ENCODE results near the gene SRRM2. TPM values are rescaled to one million over a fixed set of nuclear protein-coding genes. Genes with fewer than 3 reads are reported as not detected.

Gene SRRM2
- total and polyA plus RNA-seq, 8 donors: 142 to 2,165 (median 655) TPM

- Histone ChIP-seq H3K4me3 (no peak overlapping the region), H3K36me3 (no peaks in the 10 kb centered on the region), H3K4me1 (no peaks in the 10 kb centered on the region), H3K27me3 (peaks cover 0 to 58% (median 0%) of the 10 kb centered on the region in 3 donors), H3K9me3 (no peaks in the 10 kb centered on the region), H3K27ac (no peak overlapping the region)
- WGBS, 5 donors: 44 to 75% (median 71%) methylated on average over 2 to 5 of the region's 5 CpGs
- peak in 1 of 2 donors; percentile 3 for DNase-seq
- no peak for TF ChIP-seq POLR2AphosphoS5 (IDR thresholded peaks at IDR 0.05)
- TF ChIP-seq POLR2A (IDR thresholded peaks at IDR 0.05): no peak
- TF ChIP-seq, protein P1, sequence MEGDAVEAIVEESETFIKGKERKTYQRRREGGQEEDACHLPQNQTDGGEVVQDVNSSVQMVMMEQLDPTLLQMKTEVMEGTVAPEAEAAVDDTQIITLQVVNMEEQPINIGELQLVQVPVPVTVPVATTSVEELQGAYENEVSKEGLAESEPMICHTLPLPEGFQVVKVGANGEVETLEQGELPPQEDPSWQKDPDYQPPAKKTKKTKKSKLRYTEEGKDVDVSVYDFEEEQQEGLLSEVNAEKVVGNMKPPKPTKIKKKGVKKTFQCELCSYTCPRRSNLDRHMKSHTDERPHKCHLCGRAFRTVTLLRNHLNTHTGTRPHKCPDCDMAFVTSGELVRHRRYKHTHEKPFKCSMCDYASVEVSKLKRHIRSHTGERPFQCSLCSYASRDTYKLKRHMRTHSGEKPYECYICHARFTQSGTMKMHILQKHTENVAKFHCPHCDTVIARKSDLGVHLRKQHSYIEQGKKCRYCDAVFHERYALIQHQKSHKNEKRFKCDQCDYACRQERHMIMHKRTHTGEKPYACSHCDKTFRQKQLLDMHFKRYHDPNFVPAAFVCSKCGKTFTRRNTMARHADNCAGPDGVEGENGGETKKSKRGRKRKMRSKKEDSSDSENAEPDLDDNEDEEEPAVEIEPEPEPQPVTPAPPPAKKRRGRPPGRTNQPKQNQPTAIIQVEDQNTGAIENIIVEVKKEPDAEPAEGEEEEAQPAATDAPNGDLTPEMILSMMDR (IDR thresholded peaks at IDR 0.05): no peak
- TF ChIP-seq EP300 (IDR thresholded peaks at IDR 0.05): no peak
- intact Hi-C loops (cut with DNase I; ENCODE audit: low total_unique reads): no loop called here
These were observed 13.8 kb upstream of the SRRM2 start for GRCh38 chr16:2738615-2739014.

DNA sequence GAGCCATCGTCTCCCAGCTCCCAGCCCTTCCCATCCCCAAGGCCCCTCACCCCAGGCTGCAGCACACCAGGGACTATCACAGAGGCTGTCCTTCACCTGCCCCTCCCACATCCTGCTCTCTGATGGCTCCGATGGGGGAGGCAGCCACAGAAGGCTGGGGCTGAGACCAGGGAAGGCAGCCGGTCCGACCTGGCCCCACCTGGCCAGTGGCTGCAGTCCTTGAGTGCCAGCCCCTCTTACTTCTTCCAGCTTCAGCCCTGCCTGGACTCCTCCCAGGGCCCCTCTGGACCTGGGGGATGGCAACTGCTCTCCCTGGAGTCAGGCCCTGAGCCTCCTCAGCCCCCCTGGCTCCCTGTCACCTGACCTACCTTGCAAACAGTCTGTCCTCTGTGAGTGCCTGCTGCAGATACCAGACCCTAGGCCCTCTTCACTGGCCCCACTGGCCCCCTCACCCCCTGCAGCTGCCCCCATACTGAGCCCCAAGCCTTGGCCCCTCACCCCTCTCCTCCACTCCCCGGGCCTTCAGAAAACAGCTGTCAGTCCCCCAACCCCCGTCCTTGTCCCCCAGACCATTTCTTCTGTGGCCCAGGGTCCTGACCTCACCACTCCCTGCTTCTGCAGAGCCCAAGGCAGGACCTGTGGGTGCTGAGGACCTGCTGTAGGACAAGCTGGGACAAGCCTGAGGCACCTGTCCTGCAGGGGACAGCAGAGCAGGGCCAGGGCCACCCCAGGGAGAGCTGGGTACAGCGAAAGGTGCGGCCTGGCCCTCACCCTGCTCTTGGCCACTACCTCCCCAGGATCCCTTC, 12.6 kb upstream of the SRRM2 start:
- DNase-seq: peak in 1 of 2 donors; percentile 6
- Histone ChIP-seq H3K27me3 (peaks cover 0 to 58% (median 0%) of the 10 kb centered on the region in 3 donors), H3K27ac (no peak overlapping the region), H3K36me3 (no peaks in the 10 kb centered on the region), H3K9me3 (no peaks in the 10 kb centered on the region), H3K4me3 (no peak overlapping the region), H3K4me1 (no peaks in the 10 kb centered on the region)
- TF ChIP-seq POLR2AphosphoS5 (IDR thresholded peaks at IDR 0.05): no peak
- TF ChIP-seq POLR2A (IDR thresholded peaks at IDR 0.05): no peak
- TF ChIP-seq, protein P1 (IDR thresholded peaks at IDR 0.05): no peak
- intact Hi-C loops (cut with DNase I; ENCODE audit: low total_unique reads): no loop called here
- WGBS, 5 donors: 43 to 75% (median 63%) methylated on average over 4 to 8 of the region's 8 CpGs

DNA sequence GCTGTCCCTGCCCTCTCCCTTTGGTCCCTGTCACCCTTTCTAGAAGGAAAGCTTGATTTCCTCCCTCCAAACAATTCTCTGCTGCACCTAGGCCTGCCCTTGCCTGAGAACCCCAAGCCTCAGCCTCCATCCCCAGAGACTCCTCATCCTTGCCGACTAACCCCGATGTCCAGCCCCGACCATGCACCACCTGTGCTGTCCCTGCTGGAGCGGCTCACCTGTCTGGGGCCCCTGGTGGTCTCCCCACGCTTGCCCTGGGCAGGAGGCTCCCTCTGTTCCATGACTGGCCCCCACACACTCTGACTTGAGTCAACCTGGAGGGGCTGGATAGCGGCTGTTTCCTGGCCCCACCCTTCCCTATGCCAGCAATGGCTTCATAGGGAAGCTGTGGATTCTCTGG, 12.0 kb upstream of the SRRM2 start:
- TF ChIP-seq POLR2AphosphoS5 (IDR thresholded peaks at IDR 0.05) (no peak), EP300 (IDR thresholded peaks at IDR 0.05) (no peak), POLR2A (IDR thresholded peaks at IDR 0.05) (no peak)
- TF ChIP-seq, protein P1 (IDR thresholded peaks at IDR 0.05): no peak
- no peaks in the 10 kb centered on the region for H3K9me3 ChIP-seq
- WGBS, 5 donors: 83 to 94% (median 87%) methylated on average over 6 of the region's 6 CpGs

GRCh38 chr16:2741168-2741567, 11.3 kb upstream of the SRRM2 start:
- no peak for TF ChIP-seq POLR2AphosphoS5 (IDR thresholded peaks at IDR 0.05)
- TF ChIP-seq, protein P1 (IDR thresholded peaks at IDR 0.05): no peak
- intact Hi-C loops (cut with DNase I; ENCODE audit: low total_unique reads): no loop called here
- no peak for DNase-seq
- 82 to 100% (median 90%) methylated on average over 1 to 4 of the region's 4 CpGs for WGBS, 5 donors
- Histone ChIP-seq H3K36me3 (no peaks in the 10 kb centered on the region), H3K4me1 (no peaks in the 10 kb centered on the region), H3K27ac (no peak overlapping the region), H3K27me3 (peaks cover 0 to 57% (median 0%) of the 10 kb centered on the region in 3 donors), H3K4me3 (no peak overlapping the region), H3K9me3 (no peaks in the 10 kb centered on the region)

More for the DNA sequence above, 12.0 kb upstream of the SRRM2 start:
- H3K4me1 ChIP-seq: no peaks in the 10 kb centered on the region
- intact Hi-C loops (cut with DNase I; ENCODE audit: low total_unique reads): no loop called here
- DNase-seq: no peak
- peaks cover 0 to 58% (median 0%) of the 10 kb centered on the region in 3 donors for H3K27me3 ChIP-seq
- no peaks in the 10 kb centered on the region for H3K36me3 ChIP-seq
- H3K27ac ChIP-seq: no peak overlapping the region
- H3K4me3 ChIP-seq: no peak overlapping the region

Measured in stomach (tissue), 9 donors.